ENCODE results near the gene POU2F1.

Gene POU2F1

DNA sequence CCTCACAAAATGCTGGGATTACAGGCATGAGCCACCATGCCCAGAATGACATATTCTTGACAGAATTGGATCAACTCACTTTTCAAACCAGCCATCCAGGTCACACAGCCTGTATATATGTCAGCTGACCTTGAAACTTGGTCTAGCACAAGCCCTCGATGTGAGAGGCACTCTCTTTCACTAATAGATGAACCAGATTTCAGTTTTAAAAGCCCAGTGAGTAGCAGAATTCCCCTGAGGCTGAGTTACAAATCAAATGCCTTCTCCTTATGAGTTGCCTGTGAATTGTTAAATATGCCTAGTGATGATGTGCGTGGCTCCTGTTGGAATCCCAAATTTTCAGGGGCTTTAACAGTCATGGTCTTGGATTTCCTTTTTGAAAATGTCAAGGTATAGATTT, 208.9 kb downstream of the POU2F1 start:
- no peak for DNase-seq

DNA sequence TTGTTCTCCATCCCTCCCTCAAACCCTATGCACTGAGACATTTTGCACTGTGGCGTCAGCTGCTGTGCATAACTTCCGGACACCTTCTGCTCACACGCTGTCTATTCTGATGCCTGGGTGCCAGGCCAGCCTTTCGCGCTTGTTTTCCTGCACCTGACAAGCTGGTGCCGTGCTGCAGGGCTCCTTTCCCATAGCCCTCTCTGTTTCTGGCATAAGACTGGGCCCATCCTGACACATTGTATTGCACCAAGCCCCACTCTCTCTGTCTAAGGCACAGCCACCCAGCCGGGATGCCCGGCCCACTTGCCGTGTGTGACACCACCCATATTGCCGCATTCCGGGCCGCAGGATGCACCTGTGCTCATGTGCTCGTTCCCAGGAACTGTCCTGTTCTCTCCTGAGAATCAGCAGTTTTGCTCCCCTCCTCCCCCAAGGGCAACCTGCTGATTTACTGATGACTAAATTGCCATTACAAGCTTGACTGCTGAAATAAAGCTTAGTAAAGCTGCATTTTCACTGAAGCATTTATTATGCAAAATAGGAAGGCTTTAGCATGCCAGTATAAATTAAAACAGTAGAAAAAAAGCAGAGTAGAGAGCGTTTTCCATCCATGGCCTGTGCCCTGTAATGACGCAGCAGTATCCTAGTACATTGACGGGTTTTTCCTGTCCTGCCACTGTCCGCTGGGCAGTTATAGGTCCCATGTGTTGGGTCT, 209.6 kb downstream of the POU2F1 start:
- DNase-seq: no peak

DNA sequence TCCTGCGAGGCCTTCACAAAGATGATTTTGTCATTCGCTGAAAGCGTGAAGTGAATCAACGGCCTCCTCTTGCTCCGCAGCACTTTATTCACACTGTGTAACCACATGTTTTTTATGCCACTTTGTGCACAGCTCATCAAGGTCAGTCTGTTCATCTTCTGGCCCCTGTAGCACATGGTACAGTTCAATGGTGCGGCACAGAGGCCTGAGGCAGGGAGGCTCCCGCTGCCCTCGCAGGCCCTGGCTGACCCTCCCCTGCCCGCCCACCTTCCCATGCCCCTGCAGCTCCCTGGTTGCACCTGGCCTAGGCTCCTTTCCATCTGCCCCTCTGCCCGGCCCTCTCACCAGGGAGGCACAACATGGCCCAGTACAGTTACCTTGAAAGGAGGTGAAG, 210.2 kb downstream of the POU2F1 start:
- no peak for DNase-seq

DNA sequence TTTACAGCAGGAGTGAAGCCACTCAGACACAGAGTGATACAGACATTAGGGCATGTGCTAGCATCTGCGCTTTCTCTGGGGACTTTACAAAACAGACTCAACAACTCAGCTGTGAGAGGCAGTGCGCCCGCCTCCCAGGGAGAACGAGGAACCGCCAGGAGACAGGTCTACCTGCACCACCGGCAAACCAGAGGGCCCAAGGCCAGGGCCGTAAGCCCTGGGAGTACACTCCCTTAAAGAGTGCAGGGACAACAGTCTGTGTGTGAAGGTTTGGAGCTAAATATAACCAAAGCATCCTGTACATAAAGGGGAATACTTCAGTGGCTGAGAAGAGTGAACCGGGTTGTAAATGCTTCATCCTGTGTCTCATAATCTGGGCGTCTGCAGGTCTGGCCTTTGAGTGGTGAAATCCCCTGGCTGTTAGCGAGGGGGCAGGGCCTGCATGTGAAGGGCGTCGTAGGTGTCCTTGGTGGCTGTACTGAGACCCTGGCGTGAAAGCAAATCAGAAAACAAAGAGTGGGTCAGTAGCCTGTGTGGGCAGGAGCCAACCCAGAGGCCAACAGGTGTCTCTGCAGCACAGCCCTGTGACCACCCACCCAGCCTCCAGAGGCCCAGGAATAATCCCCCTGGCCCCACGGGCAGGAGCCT, 210.7 kb downstream of the POU2F1 start:
- no peak for DNase-seq

DNA sequence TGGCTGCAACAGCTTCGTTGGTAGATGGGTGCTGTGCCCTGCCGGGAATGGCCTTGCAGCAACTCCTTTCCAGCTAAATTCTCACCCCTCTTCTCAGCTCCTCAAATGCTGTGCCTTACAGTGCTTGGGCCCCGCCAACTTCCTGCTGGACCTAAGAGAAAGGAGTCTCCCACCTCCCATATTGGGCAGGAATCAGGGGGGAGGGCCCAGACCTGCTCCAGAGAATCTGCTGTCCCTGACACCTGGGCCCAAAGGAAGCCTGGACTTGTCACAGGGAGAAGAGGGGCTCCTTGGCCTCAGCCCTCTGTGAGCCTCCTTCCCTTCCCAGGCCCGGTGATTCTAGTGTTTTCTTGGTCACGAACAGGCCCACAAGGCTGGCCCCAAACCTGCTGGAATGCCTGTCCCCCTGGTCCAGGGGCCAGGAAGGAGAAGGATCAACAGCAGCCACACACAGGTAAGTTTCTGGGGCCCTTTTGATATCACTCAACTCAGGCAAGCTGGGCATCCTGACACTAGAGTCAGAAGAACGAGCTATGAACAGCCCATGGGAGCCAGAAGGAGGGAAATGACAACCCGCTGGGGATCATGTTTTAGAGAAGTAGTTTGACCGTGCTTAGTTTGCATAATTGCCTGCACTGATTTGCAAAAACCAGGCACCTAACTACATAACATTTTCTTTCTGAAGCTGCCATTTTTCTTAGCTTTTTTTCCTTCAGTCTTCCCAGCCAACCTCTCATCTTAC, 211.4 kb downstream of the POU2F1 start:
- no peak for DNase-seq

DNA sequence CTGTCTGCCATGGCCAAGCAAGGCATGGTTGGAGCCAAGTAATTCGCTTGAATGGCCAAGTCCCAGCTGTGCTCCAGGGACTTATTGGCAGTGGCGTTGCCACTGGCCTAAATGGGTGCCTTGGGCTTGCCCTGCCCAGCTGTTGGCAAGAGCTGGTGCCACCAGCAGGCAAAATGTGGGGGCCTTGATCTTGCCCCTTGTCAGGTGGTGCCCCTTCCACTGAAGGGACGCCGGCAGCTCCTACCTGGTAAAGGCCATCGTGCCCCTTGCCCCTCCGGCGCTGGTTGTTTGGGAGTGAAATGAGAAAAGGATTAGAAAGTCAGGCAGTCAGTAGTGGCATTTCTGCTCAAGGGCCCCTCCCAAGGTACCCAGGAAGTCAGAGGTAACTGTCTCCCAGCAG, 212.1 kb downstream of the POU2F1 start:
- no peak for DNase-seq

DNA sequence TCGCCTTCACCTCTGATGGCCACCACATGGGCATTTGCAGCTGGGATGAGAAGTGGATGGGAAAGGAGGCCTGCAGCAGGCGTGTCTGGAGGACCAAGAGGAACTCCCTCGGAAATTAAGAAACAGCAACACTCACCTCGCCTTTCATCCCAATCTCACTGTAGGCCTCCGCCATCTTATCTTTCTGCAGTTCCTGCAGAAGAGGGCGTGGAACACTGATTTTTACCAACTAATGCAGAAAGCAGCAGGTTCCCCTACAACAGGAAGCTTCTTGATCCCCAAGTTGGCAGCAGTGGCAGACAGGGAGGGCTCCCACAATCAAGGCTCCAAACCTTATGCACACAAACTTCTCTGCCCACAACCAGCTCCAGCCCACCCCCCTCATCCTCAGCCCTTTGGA, 213.2 kb downstream of the POU2F1 start:
- no peak for DNase-seq

DNA sequence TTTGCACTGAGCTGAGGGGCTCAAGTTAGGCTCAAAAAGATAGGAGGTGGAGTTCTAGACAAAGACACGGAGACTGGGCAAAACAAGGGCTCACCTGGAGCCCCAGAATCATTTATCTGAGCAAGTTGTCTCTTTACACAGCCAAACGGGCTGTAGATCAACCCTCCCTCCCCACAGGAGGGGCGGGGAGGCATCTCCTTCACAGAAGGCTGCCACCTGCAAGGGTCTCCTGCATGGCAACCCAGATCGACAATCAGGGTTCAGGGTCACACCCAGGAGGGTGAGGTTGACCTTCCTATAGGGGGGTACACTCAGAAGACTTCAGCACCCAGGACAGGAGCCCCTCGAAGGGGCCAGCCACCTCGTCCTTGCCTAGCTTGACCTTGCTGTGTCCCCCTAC, 213.6 kb downstream of the POU2F1 start:
- no peak for DNase-seq

DNA sequence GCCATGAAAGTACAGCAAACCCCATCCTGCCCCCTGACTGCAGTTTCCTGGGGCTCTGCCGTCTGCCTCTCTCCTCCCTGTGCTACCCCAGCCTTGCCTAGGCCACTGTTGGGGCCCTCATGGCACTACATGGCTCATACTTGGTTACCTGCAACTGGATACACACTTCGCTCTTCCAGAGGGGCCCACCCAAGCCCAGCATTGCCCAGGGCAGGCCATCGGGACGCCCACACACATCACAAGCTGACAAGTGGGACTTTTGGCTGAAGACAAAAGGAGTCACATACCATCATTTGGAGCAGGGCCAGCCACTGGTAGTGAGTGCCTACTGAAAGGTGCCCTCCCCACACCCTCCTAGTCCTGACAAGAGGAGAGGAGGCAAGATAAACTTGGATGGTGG, 214.8 kb downstream of the POU2F1 start:
- no peak for DNase-seq

DNA sequence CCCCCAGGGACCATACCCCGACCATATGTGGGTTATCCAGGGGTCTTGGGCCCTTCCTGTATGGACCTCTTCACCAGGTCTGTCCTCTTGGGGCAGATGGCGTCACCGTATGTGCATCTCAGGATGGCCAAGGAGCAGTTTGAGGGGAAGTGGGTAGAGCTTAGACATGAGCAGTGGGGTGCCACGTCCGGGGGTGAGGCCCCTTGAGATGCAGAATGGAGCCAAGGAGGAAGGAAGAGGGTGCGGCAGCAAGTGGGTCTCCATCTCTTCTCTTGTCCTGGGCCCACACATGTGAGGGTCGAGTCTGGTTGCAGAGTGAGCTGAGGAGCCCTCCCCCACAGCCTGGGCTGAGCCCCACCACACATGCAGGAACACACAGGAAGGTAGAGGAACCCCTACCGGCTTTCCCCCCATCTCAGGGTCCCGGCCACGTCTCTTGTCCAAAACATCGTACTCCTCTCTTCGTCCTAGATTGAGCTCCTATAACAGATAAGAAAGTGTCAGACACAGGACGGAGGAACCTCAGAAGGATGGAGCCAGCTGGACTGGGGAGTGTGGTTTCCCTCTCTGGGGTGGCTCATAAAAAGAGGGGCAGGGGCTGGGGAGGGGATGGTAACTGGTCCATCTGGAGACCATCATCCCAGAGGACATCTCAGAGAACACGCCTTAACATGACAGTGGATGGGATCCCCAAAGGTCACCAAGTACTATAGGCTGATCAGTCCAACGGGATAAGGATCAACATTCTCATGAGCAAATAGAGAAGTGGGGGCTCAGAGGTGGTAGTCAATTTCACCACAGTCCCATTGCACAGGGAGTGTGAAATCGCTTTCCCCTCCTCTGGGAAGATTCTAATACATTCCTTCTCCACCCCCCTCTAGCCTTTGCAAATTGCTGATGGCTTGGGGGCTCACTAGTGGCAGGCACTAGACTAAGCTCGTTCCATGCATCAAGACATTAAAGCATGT, 217.8 kb downstream of the POU2F1 start:
- no peak for DNase-seq

DNA sequence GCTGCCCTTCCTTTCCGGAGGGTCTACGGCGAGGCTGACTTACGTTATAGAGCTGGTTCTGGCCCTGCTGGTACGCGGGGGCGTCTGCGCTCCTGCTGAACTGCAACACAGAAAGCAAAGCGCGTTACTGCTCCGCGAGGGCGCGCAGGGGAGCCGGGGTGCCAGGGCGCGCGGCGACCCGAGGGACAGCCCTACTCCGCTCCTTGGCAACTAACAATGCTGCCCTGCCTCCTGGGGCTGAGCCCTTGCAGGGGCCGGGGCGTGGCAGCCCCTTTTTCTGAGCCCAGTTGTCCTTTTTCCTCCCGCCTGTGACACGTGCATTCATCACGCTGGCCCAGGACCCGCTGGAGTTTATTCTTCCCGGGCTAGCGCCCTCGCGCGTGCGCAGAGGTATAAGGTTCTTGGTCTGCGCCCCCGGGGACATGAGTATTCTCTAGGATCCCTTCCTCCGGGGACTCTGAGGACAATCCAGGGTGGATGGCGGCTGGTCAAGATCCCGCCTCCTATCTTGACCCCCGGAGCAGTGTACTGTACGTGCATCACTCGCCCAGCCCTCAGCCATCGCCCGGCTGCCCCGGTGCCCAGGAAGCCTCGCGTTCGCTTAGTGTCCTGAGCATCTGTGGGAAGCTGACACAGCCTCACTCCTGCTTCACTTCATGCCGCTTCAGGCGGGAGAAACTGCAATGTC, 218.8 kb downstream of the POU2F1 start:
- DNase-seq: no peak

DNA sequence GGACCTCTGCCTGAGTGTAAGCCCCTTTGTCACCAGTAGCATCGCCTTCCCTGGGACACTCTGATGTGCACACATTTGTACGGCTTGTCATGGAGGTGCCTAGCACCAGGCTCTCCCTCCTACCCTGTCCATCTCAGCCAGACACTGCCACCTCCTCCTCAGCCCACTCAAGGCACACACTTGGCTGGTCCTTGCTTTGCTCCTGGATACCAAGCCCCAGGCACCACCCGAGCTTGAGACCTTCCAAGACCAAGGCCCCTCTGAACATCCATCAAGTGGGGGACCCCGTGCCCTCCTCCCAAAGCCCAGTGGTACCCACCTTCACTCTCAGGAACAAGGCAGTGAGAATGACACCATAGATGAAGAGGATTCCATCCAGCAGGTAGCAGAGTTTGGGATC, 219.7 kb downstream of the POU2F1 start:
- no peak for DNase-seq

DNA sequence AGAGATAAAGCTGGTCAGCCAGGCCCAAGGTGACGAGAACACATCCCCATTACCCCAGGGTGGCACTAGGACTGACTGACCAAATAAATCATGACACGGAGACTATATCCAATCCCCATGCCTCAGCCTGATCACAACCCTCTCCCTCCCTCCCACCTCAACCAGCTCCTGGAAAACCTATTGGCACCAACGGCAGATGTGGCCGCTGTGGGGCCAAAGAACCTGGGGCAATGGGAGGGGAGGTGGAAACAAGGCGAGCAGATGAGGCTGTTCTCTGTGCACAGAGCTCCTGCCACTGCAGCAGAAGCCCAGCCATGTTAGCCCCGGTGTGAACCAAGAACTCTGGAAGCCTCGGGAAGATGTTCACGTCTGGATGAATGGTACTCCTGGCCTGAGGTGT, 220.1 kb downstream of the POU2F1 start:
- DNase-seq: no peak

DNA sequence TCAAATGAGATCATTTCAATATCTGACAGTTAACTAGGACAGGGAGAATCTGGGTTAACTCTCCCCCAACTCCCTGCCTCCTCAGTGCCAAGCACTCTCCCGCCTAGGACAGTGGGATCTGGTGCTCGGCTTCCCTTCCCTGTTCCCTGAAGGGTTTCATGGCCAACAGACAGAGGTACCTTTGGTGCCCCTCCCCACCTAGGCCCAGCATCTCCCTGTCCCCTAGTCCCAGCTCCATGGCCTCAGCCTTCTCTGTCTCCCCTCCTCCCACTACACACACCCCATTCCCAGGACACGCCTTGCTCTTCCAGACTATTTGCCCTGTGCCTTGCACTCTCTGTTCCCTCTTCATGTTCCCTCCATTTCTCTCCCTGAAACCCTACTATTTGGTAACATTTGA, 220.5 kb downstream of the POU2F1 start:
- DNase-seq: no peak

DNA sequence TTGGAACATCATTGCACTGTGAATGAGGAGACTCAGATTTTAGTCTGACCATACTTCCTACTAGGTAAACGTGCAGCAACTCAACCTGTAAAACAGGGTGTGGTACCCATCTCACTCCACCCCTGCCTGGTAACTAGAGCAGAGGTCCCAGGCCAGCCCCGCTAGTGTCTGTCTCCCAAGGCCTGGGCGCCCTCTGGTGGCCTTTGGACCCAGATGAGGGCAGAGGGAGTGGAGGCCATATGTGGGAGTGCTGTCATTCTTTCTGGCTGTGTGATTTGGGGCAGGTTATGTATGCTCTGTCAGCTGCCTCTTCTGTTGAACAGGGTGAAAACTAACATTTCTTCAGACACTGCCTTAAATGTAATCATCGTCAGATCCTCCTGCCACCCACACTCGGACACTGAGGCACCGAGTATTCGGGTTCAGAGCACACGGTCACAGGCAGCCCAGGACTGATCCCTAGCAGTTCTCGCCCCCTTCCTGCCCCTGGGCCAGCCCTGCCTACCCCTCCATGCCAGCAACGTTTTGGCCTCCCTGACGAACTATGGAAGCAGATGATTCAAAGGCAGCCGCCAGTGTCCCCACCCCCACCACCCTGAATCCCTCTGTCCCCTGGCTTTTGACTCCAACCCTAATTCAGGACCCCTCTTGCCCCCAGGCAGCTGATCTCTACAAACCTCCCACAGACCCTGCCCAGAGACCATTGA, 221.6 kb downstream of the POU2F1 start:
- peak; percentile 81 for DNase-seq

DNA sequence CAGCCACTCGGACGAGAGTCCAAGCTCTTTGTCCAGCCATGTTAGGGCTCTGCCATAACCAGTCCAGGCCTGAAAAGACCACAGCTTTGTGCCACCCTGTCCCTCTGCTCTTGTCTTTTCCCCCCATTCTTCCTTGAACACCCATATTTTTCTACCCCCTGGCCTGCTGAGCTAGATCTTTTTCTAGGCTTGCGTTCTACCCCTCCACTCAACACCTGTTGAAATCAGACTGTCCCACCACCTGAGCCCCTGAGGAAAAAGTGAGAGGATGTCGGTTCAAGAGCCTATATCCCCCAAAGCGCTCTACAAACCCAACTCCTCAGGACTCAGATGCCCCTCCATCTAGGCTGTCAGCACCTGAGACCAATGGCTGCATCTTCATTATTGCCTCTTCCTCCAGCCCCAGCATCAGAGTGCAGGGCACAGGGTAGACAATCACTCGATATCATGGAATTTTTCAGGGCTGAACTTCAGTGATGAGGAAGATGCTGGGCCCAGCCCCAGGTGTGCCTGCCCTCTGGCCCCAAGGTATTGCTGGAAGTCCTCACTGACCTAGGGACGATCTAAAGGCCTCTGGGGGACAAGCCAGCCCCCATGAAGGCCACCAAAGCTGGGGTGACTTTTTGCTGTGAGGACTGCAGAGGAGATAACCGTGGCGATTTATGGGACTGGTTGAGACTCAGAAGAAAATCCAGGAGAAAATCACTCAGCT, 222.3 kb downstream of the POU2F1 start:
- no peak for DNase-seq

DNA sequence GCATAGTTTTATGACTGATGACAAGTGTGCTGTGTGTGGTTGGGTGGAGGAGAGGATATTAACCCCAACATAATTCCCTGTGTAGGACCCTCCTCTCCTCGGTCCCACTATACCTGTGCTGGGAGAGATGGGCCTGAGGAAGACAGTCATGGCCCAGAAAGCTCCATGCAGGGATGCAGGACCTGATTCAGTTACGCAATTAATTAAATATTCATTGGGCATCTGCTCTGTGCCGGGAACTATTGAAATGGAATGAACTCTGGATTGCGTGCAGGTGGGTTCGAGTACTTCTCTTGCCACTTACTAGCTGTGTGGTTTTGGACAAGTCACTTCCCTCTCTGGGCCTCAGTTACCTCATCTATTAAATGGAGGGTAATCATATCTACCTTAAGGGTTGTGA, 223.1 kb downstream of the POU2F1 start:
- no peak for DNase-seq

DNA sequence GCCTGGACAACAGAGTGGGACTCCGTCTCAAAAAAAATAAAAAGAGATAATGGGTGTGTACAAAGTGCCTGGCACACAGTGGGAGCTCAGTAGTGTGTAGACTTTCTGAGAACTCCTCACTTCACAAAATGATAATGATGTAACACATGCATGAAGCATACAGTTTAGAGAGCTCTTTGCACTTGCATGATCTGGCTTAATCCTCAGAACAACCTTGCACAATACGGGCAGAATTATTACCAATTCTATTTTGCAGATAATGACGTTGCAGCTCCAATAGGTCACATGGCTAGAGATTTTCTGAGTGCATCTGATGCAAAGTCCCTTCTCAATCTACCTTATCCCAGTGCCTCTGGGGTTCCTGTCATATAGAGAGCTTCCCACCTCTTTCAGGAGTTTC, 226.3 kb downstream of the POU2F1 start:
- no peak for DNase-seq

DNA sequence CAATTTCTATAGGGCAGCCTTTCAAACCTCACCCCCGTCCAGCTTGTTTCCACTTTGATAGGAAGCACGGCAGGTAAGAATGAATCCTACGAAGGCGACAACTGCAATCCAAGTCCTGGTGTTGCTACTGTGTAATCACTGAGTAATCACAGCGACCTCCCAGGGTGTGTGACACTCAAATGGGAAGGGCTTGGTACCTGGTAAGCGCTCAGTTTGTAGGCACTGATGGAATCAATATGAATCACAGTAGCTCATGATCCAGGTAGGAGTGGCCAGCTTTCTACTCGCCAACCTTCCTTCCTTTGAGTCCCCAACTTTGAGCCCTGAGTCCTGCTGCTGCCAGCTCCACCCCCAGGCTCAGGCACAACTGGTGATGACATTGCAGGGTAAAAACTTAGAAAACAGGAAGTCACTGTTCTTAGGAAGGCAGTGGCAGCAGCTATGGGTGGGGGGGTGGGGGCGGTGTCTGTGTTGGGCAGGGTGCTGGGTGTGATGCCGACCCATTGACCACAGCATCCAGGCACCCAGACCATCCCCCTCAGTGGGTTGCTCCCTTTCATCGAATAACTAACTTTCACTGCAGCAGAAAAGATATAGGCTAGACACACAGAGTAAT, 226.9 kb downstream of the POU2F1 start:
- peak; percentile 38 for DNase-seq

DNA sequence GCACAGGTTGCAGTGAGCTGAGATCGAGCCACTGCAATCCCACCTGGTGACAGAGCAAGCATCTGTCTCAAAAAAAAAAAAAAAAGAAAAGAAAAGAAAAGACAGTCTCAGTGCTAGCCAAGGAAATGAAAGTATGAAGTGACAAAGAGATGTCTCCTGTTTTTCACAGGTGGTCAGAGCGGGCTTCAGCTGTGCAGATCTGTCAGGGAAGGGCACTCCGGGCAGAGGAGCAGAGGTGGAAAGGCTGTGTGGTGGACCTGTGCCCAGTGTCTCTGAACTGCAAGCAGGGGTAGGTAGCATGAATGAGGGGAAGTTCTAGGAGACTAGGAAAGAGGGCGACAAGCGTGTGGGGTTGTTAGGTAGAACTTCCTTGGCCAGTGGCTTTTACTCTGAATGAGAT, 230.2 kb downstream of the POU2F1 start:
- no peak for DNase-seq

DNA sequence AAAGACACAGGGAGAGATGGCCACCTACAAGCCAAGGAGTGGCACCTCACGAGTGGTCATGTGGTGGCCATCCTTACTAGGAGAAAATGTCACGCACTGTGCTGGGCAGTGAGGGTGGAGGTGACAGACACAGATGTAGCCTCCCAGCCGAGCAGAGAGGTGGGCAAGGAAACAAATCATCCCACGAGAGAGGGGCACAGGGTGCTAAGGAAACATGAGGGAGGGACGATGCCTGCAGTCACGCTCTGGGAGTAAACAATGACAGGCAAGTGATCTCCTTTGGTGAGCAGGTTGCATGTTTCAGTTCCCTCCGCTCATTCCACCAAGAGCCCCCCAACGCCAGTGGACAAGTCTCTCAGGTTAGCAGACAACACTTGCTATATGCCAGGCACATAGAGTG, 231.8 kb downstream of the POU2F1 start:
- no peak for DNase-seq
